Raji (cell line): Measurements from ENCODE around the gene BIRC7.
A peak's percentile ranks its signal among the peaks of the same experiment; 100 is the strongest.

Experiments
- POLR2A ChIP-seq: IDR thresholded peaks from 2 replicates; pipeline ENCODE4 v1.6.1; 2011; ENCODE audit warnings: low read depth, low read length, control low read depth; ENCODE audit not compliant: insufficient read depth

The BIRC7 gene

DNA sequence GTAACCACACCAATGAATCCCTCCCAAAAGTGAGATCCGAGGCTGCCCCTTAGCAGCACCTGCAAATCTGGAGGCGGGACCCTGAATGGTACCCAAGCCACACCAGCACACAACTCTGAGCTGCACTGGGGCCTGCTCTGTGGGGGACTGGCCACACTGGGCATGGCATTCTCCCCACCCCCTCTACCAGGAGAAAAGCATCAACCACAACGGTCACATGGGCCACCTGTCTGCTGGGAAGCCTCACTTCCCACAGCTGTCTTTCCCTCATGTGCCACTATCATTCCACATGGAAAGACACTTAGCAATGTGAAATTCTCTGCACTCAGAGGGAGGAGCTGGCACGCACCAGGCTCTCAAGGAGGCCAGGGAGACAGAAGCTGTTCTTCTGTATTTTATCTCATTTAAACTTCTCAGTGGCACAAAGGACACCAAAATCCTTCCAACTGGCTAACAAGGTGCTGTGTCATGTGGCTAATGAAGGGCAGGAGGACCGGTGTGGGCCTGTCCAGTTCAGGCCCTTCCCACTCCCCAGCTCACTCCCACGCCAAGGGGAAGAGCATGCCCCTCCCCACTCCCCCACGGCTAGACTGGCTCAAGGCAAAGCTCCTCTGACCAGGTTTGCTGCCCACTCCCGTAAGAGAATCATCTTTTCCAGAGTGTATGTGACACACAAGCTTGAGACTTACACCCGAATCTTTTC lies 38.8 kb upstream of the BIRC7 start:
- no peak for TF ChIP-seq POLR2A

DNA sequence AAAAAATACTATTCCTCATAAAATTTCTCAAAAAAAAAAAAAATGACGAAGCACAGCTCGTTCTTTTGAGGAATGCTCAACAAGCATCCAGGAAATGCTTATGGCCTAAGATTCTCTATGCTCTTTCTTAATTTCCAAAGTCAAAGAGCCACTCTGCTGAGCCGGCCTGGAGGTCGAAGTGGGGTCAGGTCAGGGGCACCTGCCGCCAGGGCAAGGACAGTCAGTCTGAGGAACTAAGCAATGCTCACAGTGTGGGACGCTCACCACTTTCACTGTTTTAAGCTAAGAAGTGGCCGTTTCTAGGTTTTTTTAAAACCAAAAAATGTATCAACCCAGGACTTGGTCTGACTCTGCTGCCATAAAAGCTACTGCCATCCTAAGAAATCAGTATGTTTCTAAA lies 37.1 kb upstream of the BIRC7 start:
- no peak for TF ChIP-seq POLR2A

DNA sequence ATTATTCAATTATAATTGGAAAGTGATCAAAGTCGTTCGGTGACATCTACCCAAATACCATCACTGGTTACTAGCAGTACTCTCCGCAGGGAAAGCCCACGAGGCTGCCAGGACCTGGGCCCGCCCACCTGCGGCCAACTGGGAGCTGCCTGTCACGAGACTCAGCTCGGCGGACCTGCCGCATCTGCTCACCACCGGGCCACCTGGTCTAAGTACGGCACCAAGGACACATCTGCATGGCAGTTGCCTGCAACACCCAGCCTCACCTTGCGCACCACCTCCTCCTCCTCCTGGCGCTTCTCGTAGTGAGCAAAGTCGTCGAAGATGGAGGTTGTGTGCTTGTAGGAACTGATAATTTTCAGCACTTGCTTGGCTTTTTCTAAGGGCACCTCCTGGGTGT lies 33.7 kb upstream of the BIRC7 start:
- no peak for TF ChIP-seq POLR2A

DNA sequence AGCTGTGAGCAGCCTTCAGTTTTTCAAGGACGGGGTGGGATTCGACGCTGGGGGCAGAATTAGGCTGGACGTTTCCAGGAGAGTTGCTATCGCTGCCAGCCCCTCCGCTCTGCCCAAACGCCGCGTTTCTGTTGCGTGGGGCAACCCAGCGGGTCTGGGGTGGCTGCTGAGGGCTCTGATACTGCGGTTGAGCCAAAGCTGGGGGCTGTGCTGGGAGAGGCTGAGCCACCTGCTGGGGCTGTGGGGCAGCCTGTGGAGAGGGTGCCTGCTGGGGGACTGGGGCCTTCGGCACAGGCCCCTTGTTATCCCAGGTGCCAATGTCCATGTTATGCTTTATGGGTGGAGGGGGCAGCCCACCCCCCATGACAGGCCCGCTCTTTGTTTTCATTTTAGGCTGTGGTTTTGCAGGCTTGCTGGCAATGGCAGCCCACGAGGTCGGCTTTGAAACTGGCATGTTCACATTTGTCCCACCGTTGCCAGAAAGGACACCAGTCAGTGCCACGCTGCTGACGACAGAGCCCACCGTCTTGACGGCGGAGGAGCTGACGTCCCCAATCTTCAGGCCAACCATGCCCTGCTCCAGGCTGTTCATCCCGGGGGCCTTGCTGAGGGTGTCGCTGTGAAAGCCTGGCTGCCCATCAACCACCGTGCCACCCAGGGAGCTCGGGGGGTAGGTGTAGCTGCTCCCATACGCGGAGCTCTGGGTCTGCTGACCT lies 32.7 kb upstream of the BIRC7 start:
- TF ChIP-seq POLR2A: no peak

DNA sequence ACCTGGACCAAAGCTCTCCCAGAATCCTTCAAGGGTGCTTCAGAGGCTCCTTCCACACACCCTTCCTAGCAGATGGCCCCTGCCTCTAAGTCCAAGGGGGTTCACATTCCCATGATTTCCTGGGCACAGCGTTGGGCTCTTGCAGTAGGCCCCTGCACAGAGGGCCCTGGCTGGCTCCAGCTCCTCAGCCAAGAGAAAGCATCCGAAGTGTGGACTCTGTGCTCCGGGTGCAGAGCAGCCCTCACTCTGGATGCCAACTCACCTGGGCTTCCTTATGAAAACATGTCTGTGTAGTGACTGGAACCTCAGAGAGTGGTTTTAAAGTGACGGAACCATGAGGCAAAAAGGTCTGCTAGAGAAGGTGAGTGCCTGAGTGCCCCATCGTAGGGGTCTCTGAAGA lies 31.3 kb upstream of the BIRC7 start:
- no peak for TF ChIP-seq POLR2A

DNA sequence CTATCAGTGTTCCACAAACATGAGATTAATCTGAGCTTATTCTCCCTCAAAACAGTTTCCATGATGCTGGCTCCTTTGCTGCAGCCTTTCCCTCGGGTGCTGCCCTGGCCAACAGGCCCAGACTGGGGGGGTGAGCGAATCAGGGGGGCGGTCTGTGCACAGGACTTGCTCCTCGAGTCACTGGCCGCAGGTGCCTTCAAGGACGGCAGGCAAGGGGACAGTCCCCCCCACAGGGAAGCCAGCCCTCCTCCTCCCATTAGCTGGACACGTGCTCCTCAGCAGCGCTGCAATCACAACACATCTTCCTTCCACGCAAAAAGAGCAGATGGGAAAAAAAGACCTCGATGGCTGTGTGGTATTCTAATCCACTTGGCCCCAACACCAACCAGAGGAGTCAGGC lies 29.8 kb upstream of the BIRC7 start:
- no peak for TF ChIP-seq POLR2A

DNA sequence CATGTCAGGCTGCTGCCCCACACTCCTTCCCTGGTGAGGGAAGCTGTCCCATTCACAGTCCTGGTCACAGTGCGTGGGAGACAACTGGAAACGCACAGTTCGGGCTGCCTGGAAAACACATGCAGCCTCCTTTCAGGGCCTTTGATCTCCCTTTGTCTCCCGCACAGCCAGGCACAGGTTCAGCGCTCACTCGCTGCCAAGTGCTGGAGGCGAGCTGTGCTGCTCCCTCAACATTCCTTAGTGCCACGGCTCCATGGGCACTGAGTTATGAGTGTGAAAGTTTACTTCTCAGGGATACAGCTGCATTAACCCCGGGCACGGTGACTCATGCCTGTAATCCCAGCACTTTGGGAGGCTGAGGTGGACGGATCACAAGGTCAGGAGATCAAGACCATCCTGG lies 28.8 kb upstream of the BIRC7 start:
- TF ChIP-seq POLR2A: no peak

DNA sequence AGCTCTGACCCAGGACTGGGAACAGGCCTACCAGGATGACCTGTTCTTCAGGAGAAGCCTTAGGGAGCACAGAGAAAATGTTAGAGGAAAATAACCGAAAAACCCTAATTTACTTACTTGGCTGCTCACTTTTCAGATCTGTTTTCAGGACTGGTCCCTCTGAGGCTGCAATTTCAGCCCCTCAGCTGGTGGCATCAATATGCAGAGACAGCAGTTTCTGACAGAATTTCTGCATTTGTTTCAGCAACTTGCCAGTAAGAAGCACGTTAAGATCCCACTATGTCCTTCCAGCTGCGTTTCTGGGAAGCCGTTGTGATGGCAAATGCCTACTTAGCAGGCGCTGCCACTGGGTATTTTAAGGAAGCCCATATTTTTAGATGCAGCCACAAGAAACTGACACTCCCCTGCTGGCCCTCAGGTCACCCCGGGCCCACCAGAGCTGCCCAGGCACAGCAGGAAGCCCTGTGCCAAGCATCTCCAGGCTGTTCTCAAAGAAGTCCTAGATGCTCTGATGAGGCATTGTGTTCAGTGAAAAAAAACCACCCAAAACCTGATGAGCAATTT lies 27.3 kb upstream of the BIRC7 start:
- no peak for TF ChIP-seq POLR2A

DNA sequence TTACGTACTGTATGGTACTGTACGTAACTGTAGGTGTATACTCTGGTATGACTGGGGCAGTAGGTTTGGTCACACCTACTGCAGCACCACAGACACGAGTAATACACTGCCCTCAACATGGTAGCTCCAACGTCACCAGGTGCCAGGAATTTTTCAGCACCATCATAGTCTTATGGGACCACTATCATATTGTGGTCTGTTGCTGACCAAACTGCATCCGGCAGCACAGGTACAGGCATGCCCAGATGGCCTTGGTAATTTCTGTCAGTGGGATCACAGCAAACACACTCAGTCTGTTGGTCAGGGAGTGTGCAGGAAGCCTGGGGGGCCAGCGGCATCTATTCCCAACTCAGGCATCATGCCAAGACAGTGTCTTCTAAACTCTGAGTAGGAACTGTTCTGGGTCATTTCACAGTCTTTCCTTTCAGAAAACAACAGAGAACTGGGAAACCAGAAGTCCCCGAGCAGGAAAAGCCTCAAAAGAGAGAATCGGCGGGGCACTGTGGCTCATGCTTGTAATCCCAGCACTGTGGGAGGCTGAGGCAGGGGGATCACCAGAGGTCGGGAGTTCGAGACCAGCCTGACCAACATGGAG lies 25.6 kb upstream of the BIRC7 start:
- no peak for TF ChIP-seq POLR2A

DNA sequence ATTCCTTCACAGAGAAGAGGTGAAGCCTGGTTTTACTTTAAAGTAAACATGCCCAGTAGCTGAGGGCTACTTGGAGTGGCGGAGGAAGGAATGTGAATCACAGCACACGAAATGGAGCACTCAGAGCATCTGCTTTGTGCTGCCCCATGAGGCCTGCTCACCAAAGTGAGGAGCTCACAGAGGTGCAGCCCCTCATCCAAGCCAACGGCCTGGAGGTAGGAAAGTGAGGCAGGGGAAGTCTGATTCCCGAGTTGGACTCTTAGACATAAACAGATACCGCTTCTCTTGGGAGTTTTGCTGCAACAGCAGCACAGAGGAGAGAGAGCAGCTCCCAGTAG lies 23.3 kb upstream of the BIRC7 start:
- TF ChIP-seq POLR2A: no peak

DNA sequence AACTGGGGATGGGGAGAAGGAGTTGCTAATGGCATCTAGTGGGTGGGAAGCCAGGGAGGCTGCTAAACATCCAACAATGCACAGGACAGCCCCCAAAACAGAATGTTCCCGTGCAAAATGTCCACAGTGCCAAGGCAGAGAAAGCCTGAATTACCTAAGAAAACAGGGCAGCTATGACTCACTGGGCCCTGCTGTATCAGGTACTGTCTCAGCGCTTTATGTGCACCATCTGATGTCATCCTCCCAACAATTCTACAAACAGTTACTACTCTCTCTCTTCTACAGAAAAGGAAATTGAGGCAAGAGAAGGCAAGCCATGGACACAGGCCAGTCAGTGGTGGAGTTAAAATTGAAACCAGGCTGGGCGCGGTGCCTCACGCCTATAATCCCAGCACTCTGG lies 22.9 kb upstream of the BIRC7 start:
- TF ChIP-seq POLR2A: no peak

DNA sequence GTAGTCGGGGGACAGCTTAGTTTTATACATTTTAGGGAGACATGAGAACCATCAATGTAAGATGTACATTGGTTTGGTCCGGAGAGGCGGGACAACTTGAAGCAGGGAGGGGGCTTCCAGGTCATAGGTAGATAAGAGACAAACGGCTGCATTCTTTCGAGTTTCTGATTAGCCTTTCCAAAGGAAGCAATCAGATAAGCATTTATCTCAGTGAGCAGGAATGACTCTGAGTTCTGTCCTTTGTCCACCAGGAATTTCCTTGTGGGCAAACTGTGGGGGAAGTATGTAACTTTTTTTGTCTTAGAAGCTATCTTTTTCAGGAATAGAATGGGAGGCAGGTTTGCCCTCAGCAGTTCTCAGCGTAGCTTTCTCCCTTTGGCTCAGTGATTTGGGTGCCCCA lies 21.2 kb upstream of the BIRC7 start:
- TF ChIP-seq POLR2A: no peak

DNA sequence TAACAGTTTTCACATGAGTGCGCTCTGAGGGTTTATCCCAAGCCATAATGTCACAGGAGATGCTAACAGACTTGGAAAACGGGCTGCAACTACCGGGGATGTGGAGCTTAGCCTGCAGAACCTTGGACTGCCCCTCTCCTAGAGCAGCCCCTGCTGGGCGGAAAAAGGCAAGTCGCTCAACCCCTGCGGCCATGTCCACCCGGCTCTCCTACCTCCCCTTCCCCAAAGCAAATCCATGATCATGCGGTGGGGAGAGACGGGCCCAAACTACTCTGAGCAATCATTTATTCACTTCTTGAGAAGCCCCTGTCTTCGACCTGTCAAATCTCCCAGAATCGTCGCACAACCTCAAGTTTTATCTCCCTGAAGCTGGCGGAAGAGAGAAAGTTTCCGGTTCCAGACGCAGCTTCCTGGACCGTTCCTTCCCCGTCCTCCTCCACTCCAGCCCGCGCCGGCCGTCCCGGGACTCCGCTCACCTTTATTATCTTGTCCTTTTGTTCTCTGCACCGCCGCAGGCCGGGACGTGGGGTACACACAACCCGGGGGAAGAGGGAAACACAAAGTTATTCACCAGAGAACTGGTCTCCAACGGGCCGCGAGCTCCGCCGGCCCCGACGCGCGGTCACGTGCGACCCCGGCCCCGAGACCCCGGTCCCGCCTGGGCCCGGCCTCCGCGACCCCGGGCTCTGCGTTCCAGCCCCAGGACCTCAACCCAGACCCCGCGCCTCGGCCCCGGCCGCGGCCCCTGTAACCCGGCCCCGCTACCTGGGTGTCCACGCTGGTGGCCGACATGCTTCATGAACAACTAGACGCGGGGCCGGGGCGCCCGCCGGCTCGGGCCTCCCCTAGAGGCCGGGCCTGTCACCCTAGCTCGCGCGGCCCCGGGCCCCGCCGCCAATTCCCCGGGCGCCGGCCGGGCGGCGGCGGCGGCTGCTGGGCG lies 20.3 kb upstream of the BIRC7 start:
- 0 out of 2 replicates have a peak, but pooled peaks have one; percentile 9 for TF ChIP-seq POLR2A

DNA sequence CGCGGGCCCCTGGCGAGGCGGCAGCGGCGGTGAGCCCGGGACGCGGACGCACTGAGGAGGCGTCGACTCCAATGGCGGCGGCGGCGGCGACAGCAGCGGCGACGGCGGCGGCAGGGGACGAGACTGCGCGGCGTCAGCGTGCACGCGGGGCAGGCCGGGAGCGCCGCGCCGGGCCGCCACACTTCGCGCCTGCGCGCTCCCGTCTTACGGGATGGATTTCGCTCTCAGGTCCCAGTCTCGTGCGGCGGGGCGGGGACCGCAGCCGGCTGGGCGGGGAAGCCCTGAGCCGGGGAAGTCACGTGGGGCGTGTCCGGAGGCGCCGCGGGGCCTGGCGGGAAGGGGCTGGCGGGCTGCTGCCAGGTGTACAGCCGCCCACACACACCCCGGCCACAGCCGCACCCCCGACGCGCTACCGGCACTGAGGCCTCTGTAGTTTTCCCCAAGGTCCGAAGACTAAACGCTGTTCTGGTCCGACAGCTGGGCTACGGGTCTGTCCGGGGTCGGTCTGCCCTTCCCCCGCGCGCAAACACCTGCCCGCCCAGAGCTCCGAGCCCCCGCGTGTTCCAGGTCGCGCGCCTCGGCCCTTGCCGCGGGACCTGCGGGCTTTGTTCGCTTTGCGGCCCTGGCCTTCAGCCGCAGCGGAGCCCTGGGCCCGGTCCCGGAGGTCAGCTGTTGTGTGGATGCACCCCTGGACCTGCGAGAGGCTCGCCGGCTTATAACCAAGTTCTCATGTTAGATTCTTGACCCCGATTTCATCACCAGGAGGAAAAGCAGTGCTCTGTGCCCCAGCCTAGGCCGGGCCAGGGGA lies 19.5 kb upstream of the BIRC7 start, which contains the start of gene YTHDF1:
YTHDF1 (minus strand) TSS at position 91 of the 808 bp plus-strand sequence. CDS start 239 bp downstream, outside the sequence.
- TF ChIP-seq POLR2A: peak; percentile 88

DNA sequence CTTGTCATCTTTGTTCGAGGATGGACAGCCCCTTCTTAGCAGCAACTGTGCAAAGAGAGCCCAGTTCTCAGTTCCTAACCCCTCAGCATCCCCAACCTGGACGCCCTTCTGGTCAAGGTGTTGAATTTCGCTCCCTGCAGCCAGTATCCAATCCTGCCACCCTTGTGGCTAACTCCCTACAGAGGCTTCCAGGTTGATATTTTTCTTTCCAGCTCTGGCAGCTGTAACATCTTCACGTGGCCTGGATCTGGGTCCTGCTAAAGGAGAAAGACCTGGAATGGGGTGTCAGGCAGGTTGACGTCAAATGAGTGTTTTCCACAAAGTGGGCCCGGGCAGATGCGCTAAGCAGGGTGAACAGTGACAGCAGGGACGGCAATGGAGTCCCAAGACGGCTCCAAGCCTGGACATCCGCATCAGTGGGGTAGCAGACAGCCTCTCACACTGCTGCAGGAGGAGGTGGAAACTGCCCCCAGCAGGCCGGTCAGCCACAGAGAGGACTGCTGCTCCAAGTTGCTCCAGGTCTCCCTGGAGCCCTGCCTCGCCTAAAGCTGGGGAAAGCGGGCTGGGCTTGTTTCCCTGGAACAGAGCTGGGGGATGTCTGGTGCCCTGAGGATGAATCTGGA lies 18.7 kb upstream of the BIRC7 start:
- TF ChIP-seq POLR2A: no peak
